Vagina (tissue), 2 donors: ENCODE data around the gene ZNF878. TPM values are rescaled to one million over a fixed set of nuclear protein-coding genes. Genes with fewer than 3 reads are reported as not detected.

Source experiments
- DNase-seq, 2 donors: peaks; one replicate each; pipeline ENCODE4 v3.0.0-alpha.2; 2017; ENCODE audit errors: extremely low spot score in 2 of 2
- H3K27ac ChIP-seq: fragments of 200-600 bp; sonication (generic); one replicate; pipeline ENCODE4 v1.5.1; 2019
- H3K27me3 ChIP-seq: fragments of 200-600 bp; sonication (generic); one replicate; pipeline ENCODE4 v1.5.1; 2019
- H3K36me3 ChIP-seq, 2 donors: fragments of 200-600 bp; sonication (generic); one replicate each; pipeline ENCODE4 v1.5.1; 2017 to 2019
- H3K4me1 ChIP-seq: fragments of 200-600 bp; sonication (generic); one replicate; pipeline ENCODE4 v1.5.1; 2019
- H3K4me3 ChIP-seq, 2 donors: fragments of 200-600 bp; sonication (generic); 1 replicate in 1 of 2; 2 replicates in 1 of 2; pipeline ENCODE4 v1.5.1; 2016 to 2019
- H3K9me3 ChIP-seq: fragments of 200-600 bp; sonication (generic); one replicate; pipeline ENCODE4 v1.5.1; 2019
- CTCF ChIP-seq, 3 experiments: fragments of 450-650 bp in 2 of 3; fragments of 200-600 bp in 1 of 3; sonication (generic) in 1 of 3; IDR thresholded peaks; one replicate each; pipeline ENCODE4 v1.5.1; 2017 to 2019; ENCODE audit warnings: antibody characterized with exemption in 3 of 3, mild to moderate bottlenecking in 2 of 3, moderate library complexity in 2 of 3
- POLR2A ChIP-seq, 2 donors: fragments of 450-650 bp; IDR thresholded peaks; one replicate each; pipeline ENCODE4 v1.6.1; 2017; ENCODE audit warnings: antibody characterized with exemption in 2 of 2, mild to moderate bottlenecking in 2 of 2, moderate library complexity in 2 of 2
- POLR2AphosphoS5 ChIP-seq, 2 donors: sonication (generic); formaldehyde crosslinking; IDR thresholded peaks; one replicate each; pipeline ENCODE4 v1.9.0; 2017; ENCODE audit warnings: antibody characterized with exemption in 2 of 2, mild to moderate bottlenecking in 2 of 2, low read depth in 1 of 2; ENCODE audit not compliant: insufficient read depth in 1 of 2
- intact Hi-C: fragments of 100-400 bp; cut with DNase I; formaldehyde crosslinking; loops from one replicate; pipeline ENCODE4 v1.15.1; 2023
- total RNA-seq: library from RNA; depleted of rRNA; stranded (reverse); fragments of >200 nt; gene quantifications from one replicate; pipeline ENCODE4 v1.2.3, GENCODE V29; 2016

Gene ZNF878
- total RNA-seq, 1 donor from 2014 or later = 0.49 TPM

DNA sequence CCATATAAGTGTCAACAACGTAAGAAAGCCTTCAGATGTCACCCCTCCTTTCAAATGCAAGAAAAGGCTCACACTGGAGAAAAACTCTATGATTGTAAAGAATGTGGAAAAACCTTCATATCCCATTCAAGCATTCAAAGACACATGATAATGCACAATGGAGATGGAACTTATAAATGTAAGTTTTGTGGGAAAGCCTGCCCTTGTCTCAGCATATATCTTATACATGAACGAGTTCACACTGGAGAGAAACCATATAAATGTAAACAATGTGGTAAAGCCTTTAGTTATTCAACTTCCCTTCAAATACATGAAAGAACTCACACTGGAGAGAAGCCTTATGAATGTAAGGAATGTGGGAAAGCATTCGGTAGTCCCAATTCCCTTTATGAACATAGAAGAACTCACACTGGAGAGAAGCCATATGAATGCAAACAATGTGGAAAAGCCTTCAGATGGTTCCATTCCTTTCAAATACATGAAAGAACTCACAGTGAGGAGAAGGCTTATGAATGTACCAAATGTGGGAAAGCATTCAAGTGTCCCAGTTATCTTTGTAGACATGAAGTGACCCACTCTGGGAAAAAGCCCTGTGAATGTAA is 22.9 kb upstream of the ZNF878 start:
- Histone ChIP-seq H3K9me3 (peaks cover 86% of the 10 kb centered on the region), H3K4me3 (peak overlapping the region in 1 of 2 donors; percentile 1), H3K4me1 (no peaks in the 10 kb centered on the region), H3K27me3 (no peaks in the 10 kb centered on the region), H3K36me3 (peaks cover 11 to 82% of the 10 kb centered on the region in 2 donors), H3K27ac (no peak overlapping the region)
- DNase-seq = no peak
- intact Hi-C loops = no loop called here
- TF ChIP-seq POLR2A (IDR thresholded peaks at IDR 0.05) (no peak), POLR2AphosphoS5 (IDR thresholded peaks at IDR 0.05; ENCODE audit: insufficient read depth in 1 of 2, low read depth in 1 of 2) (no peak), CTCF (IDR thresholded peaks at IDR 0.05) (no peak)

DNA sequence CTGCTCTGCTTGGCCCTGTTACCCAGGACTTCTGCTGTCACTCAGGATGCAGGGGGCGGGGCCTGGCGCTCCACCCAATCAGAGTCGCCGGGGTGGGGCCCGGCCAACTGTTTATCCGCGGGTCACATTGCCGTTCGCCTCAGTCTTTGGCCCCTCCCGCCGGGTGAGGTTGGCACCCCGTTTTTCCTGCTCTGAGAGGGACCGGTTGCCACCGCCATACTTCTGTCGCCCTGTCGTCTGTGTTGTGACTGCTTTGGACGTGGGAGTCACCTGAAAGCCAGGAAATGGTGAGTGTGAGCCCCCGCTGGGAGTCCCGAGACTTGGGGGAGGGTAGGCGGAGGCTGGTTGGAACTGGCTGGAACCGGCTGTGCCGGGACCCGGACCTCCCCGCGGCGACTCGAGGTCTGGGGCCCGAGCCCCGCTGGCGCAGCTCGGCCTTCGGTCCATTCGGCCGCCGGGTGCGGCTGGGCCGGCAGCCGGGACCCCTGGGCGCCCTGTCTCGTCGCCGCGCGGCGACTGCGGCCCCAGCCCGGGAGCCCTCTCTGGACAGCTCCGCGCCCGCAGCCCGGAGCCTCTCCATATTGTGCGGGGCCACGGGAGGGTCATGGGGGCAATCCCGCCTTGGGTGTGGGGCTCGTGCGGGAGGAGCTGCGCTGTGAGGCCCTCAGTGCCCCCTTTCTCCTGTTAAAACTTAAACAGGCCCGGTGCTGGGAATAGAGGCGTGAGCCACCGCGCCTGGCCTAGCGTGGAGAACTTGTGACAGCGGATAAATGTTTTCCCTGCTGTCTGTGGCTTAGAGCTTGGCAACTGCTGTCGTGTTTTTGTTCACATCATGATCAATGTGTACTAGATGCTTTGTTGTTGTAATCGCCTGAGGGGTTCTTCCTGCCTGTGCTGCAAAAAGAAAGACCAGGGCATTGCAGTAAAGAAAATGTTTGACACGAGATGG is 12.1 kb upstream of the ZNF878 start, which contains the start of gene ZNF844:
TSS of gene ZNF844 (plus strand) at position 142 of the 949 bp plus-strand sequence. CDS start at position 285, 143 bp downstream.
- Histone ChIP-seq H3K27me3 (no peaks in the 10 kb centered on the region), H3K27ac (peak within 1 kb of the TSS; percentile 92), H3K4me1 (peaks cover 5% of the 10 kb centered on the region), H3K9me3 (peaks cover 11% of the 10 kb centered on the region), H3K4me3 (peak within 1 kb of the TSS; percentile 76 to 97), H3K36me3 (peaks cover 0 to 18% of the 10 kb centered on the region in 2 donors)
- intact Hi-C loops = loop anchor here (5.0 kb wide), 1 partner anchor 77 kb away; the partner anchor contains the start of gene ZNF20
- peak in 1 of 2 donors; percentile 94 for DNase-seq
- peak; percentile 60 to 61 for TF ChIP-seq POLR2A (IDR thresholded peaks at IDR 0.05)
- peak; percentile 91 to 95 for TF ChIP-seq POLR2AphosphoS5 (IDR thresholded peaks at IDR 0.05; ENCODE audit: insufficient read depth in 1 of 2, low read depth in 1 of 2)
- TF ChIP-seq CTCF (IDR thresholded peaks at IDR 0.05) = no peak

DNA sequence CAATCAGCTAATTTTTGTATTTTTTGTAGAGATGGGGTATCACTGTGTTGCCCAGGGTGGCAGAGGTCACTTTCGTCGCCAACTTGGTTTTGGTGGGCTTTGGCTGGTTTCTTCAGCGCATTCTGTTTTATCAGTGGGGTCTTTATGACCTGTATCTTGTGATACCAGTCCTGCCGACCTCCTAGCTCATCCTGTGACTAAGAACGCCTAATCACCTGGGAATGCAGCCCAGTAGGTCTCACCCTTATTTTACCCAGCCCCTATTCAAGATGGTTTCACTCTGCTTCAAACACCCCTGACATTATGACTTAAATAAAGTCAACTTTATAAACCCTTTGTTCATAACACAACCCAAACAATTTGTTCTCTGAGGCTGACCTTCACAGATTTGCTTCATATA is 3.0 kb upstream of the ZNF878 start:
- DNase-seq = no peak
- H3K36me3 ChIP-seq = no peaks in the 10 kb centered on the region
- intact Hi-C loops = no loop called here
- H3K9me3 ChIP-seq = no peaks in the 10 kb centered on the region
- no peak overlapping the region for H3K4me3 ChIP-seq
- H3K4me1 ChIP-seq = peaks cover 19% of the 10 kb centered on the region
- TF ChIP-seq POLR2A (IDR thresholded peaks at IDR 0.05) (no peak), CTCF (IDR thresholded peaks at IDR 0.05) (no peak), POLR2AphosphoS5 (IDR thresholded peaks at IDR 0.05; ENCODE audit: insufficient read depth in 1 of 2, low read depth in 1 of 2) (no peak)
- H3K27ac ChIP-seq = no peak overlapping the region
- no peaks in the 10 kb centered on the region for H3K27me3 ChIP-seq

DNA sequence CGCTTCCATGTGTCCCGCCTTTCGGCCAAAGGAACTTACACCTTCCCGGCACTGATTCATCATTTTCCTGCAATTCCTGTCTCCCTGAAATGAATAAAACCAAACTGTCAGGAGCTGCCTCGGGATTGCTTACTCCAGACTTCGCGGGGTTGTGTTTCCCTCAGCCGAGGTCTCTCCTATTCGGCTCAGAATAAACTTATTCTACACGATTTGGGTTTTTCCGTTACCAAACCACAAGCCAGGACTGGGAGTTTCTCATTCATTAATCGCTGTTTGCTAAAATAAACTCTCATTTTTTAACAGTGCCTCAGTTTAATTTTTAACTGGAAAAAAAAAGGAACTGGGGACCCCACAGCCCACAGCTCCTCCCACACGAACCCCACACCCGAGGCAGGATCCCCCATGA is 667 bp downstream of the ZNF878 start:
- H3K36me3 ChIP-seq = no peaks in the 10 kb centered on the region
- no peaks in the 10 kb centered on the region for H3K27me3 ChIP-seq
- DNase-seq = no peak
- no peaks in the 10 kb centered on the region for H3K9me3 ChIP-seq
- H3K4me1 ChIP-seq = peaks cover 11% of the 10 kb centered on the region
- no peak for TF ChIP-seq POLR2AphosphoS5 (IDR thresholded peaks at IDR 0.05; ENCODE audit: insufficient read depth in 1 of 2, low read depth in 1 of 2)
- no peak for TF ChIP-seq POLR2A (IDR thresholded peaks at IDR 0.05)
- TF ChIP-seq CTCF (IDR thresholded peaks at IDR 0.05) = no peak
- intact Hi-C loops = no loop called here
- H3K4me3 ChIP-seq = peak overlapping the region; percentile 56 to 62
- H3K27ac ChIP-seq = peak overlapping the region; percentile 59
